Stimulated activated naive CD8-positive, alpha-beta T cell treated with anti-CD3 and anti-CD28 coated beads, Interleukin-15, amount 100 ng/mL, for 72 hours (primary cell): ENCODE results near the gene COL4A3.
A peak's percentile ranks its signal among the peaks of the same experiment; 100 is the strongest.

Experiments used
- ATAC-seq: fragments of 150-1000 bp; cut with Tn5 transposase; 2 replicates; pipeline ENCODE4 v1.10.0; 2021; ENCODE audit warnings: mild to moderate bottlenecking, moderate library complexity
- DNase-seq, 2 donors: peaks; one replicate each; pipeline ENCODE4 v3.0.0; 2021 to 2022
- H3K27ac Mint-ChIP-seq, 2 donors: one replicate each; pipeline ENCODE4 v1.8.0; 2022; ENCODE audit warnings: mild to moderate bottlenecking in 2 of 2, mixed read lengths in 2 of 2, moderate library complexity in 2 of 2
- H3K27me3 Mint-ChIP-seq: one replicate; pipeline ENCODE4 v1.8.0; 2022; ENCODE audit warnings: mixed read lengths
- H3K4me1 Mint-ChIP-seq: one replicate; pipeline ENCODE4 v1.8.0; 2022; ENCODE audit warnings: mild to moderate bottlenecking, mixed read lengths
- H3K4me3 Mint-ChIP-seq, 2 donors: one replicate each; pipeline ENCODE4 v1.8.0; 2022; ENCODE audit warnings: mild to moderate bottlenecking in 2 of 2, mixed read lengths in 2 of 2, moderate library complexity in 1 of 2
- H3K9me3 Mint-ChIP-seq, 2 donors: one replicate each; pipeline ENCODE4 v1.8.0; 2022; ENCODE audit warnings: mixed read lengths in 2 of 2

Gene COL4A3

GRCh38 chr2:227183657-227184367 is 19.4 kb downstream of the COL4A3 start:
- peaks cover 21% of the 10 kb centered on the region for H3K27me3 Mint-ChIP-seq
- H3K27ac Mint-ChIP-seq: no peak overlapping the region
- no peaks in the 10 kb centered on the region for H3K9me3 Mint-ChIP-seq
- H3K4me1 Mint-ChIP-seq: no peaks in the 10 kb centered on the region
- ATAC-seq (no peak), DNase-seq (no peak)
- no peak overlapping the region for H3K4me3 Mint-ChIP-seq

DNA sequence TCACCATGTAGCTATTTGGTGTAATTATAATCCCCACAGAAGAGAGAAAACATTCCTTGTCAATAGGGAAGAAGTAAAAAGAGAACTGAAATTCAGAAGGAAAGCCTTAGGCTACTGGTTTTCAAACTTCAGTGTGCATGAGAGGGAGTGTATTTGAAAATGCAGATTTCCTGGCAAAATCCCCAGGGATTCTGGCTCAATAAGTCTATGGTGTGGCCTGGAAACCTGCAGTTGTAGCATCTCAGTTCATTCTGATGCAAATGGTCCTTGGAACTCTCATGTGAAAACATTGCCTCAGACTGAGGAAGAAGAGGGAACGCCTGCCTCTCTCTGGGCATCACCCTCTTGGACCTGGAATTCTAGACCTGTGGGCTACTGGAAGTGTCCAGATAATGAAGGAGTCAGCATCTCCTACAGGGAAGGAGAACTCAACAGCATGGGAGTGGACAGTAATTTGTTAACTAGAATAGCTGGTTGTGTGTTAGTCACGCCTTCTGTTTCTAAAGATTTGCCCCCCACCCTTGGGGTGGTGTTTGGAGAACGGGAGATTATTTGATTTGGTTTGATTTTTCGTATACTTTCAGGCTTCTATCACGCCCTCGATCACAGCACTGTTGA is 21.3 kb downstream of the COL4A3 start:
- DNase-seq (no peak), ATAC-seq (no peak)
- no peak overlapping the region for H3K4me3 Mint-ChIP-seq
- H3K27me3 Mint-ChIP-seq: peaks cover 34% of the 10 kb centered on the region
- H3K27ac Mint-ChIP-seq: no peak overlapping the region
- H3K9me3 Mint-ChIP-seq: no peaks in the 10 kb centered on the region
- H3K4me1 Mint-ChIP-seq: no peaks in the 10 kb centered on the region

- Mint-ChIP-seq H3K4me3 (no peak overlapping the region), H3K27ac (no peak overlapping the region), H3K4me1 (no peaks in the 10 kb centered on the region), H3K9me3 (no peaks in the 10 kb centered on the region), H3K27me3 (peaks cover 34% of the 10 kb centered on the region)
- DNase-seq (no peak), ATAC-seq (no peak)
These were observed 22.3 kb downstream of the COL4A3 start for GRCh38 chr2:227186751-227187150.

DNA sequence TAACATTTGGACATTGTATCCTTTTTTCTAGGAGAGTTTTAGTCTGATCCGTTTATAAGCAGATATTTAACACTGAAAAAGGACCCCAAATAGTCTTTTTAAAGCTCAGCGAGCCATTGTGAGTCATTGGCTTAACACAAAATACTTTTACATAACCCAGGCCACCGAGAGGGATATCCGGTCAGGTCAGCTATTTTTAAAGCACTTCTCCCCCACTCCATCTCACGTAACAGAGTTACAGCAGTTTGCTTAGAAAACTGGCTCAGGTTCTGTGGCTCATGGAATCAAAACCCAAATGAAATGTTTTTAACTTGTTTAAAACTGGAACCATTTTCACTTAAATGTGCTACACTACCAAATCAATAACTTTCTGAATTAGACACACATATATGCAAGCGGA is 23.9 kb downstream of the COL4A3 start:
- no peak overlapping the region for H3K4me3 Mint-ChIP-seq
- no peaks in the 10 kb centered on the region for H3K4me1 Mint-ChIP-seq
- no peaks in the 10 kb centered on the region for H3K9me3 Mint-ChIP-seq
- no peak overlapping the region for H3K27ac Mint-ChIP-seq
- H3K27me3 Mint-ChIP-seq: peaks cover 45% of the 10 kb centered on the region
- ATAC-seq (no peak), DNase-seq (no peak)

DNA sequence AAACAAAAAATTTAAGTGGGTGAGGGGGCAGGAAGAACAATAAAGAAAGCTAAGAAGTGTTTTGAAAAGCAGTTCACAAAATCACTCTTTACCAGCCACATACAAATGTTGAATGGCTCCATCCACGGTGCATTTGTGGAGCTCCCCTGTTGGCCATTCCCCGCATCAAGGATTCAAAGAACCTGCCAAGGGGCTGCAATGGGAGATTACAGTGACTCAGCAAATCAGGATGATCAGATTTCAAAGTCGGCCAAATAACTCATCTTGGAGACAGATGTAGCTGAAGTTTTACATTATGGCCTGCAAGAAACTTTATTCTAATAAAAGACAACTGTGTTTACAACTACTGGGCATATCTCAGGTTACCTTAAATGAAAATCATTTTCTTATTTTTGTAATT is 26.9 kb downstream of the COL4A3 start:
- peaks cover 39% of the 10 kb centered on the region for H3K27me3 Mint-ChIP-seq
- no peak overlapping the region for H3K27ac Mint-ChIP-seq
- no peak for DNase-seq
- H3K4me1 Mint-ChIP-seq: no peaks in the 10 kb centered on the region
- no peak for ATAC-seq
- no peak overlapping the region for H3K4me3 Mint-ChIP-seq
- no peaks in the 10 kb centered on the region for H3K9me3 Mint-ChIP-seq

- no peak for ATAC-seq
- Mint-ChIP-seq H3K4me1 (no peaks in the 10 kb centered on the region), H3K27me3 (peaks cover 32% of the 10 kb centered on the region), H3K9me3 (no peaks in the 10 kb centered on the region), H3K27ac (peak overlapping the region in 1 of 2 donors; percentile 16), H3K4me3 (no peak overlapping the region)
- DNase-seq: no peak
These were observed 28.1 kb downstream of the COL4A3 start for GRCh38 chr2:227192491-227192890.

DNA sequence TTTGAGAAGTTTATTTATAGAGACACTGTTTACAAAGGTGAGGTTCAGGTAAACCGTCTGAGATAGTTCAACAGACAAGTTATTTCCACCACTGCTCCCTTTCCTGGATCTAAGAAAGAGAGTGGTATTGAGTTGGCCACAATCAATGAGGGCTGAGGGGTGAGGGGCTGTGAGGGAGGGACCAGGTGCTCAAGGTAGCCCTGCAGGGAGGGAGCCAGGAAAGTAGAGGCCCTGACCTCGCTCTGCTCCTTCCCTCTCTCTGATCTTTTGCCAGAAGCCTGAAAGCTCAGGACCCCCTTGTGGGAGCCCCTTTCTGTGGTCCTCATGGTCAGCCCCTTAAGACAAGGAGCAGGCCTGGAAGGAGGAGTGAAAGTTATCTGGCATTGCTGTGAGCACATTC is 29.8 kb downstream of the COL4A3 start:
- Mint-ChIP-seq H3K9me3 (no peaks in the 10 kb centered on the region), H3K27ac (no peak overlapping the region), H3K4me1 (no peaks in the 10 kb centered on the region), H3K4me3 (no peak overlapping the region), H3K27me3 (peaks cover 22% of the 10 kb centered on the region)
- no peak for ATAC-seq
- DNase-seq: no peak

GRCh38 chr2:227198866-227199265 is 34.4 kb downstream of the COL4A3 start:
- H3K4me3 Mint-ChIP-seq: no peak overlapping the region
- DNase-seq (no peak), ATAC-seq (no peak)
- H3K4me1 Mint-ChIP-seq: no peaks in the 10 kb centered on the region
- no peaks in the 10 kb centered on the region for H3K9me3 Mint-ChIP-seq
- no peak overlapping the region for H3K27ac Mint-ChIP-seq
- no peaks in the 10 kb centered on the region for H3K27me3 Mint-ChIP-seq

GRCh38 chr2:227201771-227202170 is 37.3 kb downstream of the COL4A3 start:
- DNase-seq (no peak), ATAC-seq (no peak)
- Mint-ChIP-seq H3K9me3 (no peaks in the 10 kb centered on the region), H3K4me1 (no peaks in the 10 kb centered on the region), H3K4me3 (no peak overlapping the region), H3K27me3 (peaks cover 8% of the 10 kb centered on the region), H3K27ac (no peak overlapping the region)

DNA sequence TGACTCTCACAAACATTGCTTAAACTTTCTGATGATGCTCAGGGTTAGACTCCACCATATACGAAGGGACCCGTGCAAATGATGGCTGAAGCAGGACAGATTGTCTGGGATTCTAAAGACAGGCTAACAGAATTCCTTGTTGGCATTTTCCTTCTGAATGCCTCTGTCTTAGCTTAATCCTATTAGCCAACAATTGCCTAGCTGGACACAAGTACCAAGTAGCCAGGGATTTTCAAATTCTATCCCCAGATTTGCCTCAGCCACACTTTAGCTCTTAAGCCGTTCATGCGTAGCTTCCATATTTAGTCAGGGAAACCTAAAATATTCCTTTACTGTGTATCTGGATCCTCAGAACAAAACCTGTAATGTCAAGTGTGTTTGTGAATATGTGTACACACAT is 40.0 kb downstream of the COL4A3 start:
- Mint-ChIP-seq H3K27me3 (peaks cover 29% of the 10 kb centered on the region), H3K4me3 (no peak overlapping the region), H3K27ac (no peak overlapping the region), H3K9me3 (no peaks in the 10 kb centered on the region), H3K4me1 (no peaks in the 10 kb centered on the region)
- DNase-seq (no peak), ATAC-seq (no peak)

- DNase-seq: no peak
- H3K9me3 Mint-ChIP-seq: no peaks in the 10 kb centered on the region
- no peak for ATAC-seq
- no peak overlapping the region for H3K27ac Mint-ChIP-seq
- no peak overlapping the region for H3K4me3 Mint-ChIP-seq
- H3K27me3 Mint-ChIP-seq: peaks cover 30% of the 10 kb centered on the region
- no peaks in the 10 kb centered on the region for H3K4me1 Mint-ChIP-seq
These were observed 41.3 kb downstream of the COL4A3 start for GRCh38 chr2:227205701-227206100.

- ATAC-seq (no peak), DNase-seq (no peak)
- no peaks in the 10 kb centered on the region for H3K4me1 Mint-ChIP-seq
- H3K9me3 Mint-ChIP-seq: no peaks in the 10 kb centered on the region
- H3K27me3 Mint-ChIP-seq: peaks cover 30% of the 10 kb centered on the region
- H3K4me3 Mint-ChIP-seq: no peak overlapping the region
- no peak overlapping the region for H3K27ac Mint-ChIP-seq
These were observed 42.0 kb downstream of the COL4A3 start for GRCh38 chr2:227206406-227206805.

DNA sequence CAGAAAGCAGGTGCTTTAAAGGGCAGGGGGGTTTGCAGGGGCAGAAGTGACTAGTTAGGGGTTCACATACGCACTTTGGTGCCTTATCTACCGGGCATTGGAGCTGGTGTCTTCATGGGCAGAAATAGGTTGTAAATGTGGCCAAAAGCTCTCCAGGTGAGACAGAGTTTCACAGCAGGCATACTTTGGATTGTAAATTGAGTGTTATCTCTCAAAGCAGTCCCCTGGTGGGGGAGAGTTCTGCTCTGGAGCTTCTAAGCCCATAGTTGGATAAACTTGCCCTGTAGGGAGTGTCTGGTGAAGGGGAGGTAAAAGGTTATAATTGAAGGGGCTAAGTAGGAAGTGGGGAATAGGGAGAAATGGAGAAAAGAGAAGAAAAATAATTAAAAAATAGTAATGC is 43.1 kb downstream of the COL4A3 start:
- Mint-ChIP-seq H3K9me3 (no peaks in the 10 kb centered on the region), H3K4me1 (no peaks in the 10 kb centered on the region), H3K27ac (no peak overlapping the region), H3K4me3 (no peak overlapping the region), H3K27me3 (peaks cover 36% of the 10 kb centered on the region)
- ATAC-seq (no peak), DNase-seq (no peak)

DNA sequence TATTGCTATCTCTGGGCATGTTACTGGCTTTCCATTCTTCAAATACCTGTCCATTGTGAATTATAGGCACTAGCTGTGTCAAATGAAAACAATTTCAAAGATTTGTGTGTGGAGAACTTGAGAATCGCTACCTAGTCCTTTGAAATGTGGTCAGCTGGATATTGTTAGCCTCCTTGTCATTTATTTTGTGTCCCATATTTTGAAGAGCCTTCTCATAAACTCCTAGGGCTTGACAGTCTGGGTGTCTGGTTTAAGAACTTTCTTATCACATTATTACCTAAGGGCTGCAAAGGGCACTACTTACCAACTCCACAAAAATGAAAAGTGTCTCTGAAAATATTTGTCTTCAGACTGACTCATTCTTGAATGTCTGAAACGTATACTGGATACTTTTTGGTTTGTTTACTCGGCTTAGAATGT is 50.2 kb downstream of the COL4A3 start:
- no peak overlapping the region for H3K4me3 Mint-ChIP-seq
- ATAC-seq (no peak), DNase-seq (no peak)

GRCh38 chr2:227219312-227220105 is 55.1 kb downstream of the COL4A3 start:
- Mint-ChIP-seq H3K4me3 (no peak overlapping the region), H3K27ac (no peak overlapping the region), H3K4me1 (no peaks in the 10 kb centered on the region), H3K27me3 (no peaks in the 10 kb centered on the region), H3K9me3 (no peaks in the 10 kb centered on the region)
- DNase-seq (no peak), ATAC-seq (no peak)

More for the DNA sequence above, 50.2 kb downstream of the COL4A3 start:
- peaks cover 7% of the 10 kb centered on the region for H3K27me3 Mint-ChIP-seq
- H3K4me1 Mint-ChIP-seq: no peaks in the 10 kb centered on the region
- H3K9me3 Mint-ChIP-seq: no peaks in the 10 kb centered on the region
- H3K27ac Mint-ChIP-seq: no peak overlapping the region

DNA sequence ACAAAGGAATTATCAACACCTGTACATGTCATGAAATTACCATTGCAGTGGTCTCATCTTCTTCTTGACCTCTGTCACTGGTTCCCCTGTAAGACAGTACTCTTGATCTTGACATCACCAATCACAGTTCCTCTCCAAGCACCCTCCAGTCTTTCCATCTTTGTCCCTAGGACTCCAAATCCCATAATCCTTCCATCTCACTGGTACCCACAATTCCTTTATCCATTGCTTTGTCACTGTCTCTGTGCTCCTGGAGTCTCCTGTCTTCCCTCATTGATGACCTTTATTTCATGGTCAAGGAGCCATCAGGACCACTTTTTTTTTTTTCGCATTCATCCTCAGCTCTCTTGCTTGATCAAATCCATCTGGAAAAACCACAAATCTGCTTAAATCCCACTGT is 56.7 kb downstream of the COL4A3 start:
- Mint-ChIP-seq H3K27me3 (no peaks in the 10 kb centered on the region), H3K9me3 (no peaks in the 10 kb centered on the region), H3K4me1 (no peaks in the 10 kb centered on the region), H3K27ac (no peak overlapping the region), H3K4me3 (no peak overlapping the region)
- DNase-seq (no peak), ATAC-seq (no peak)
